ENCODE data around the gene IL24. TPM values are rescaled to one million over a fixed set of nuclear protein-coding genes. Genes with fewer than 3 reads are reported as not detected.

Gene IL24
- total RNA-seq, 1 experiment from 2014 or later: not detected

DNA sequence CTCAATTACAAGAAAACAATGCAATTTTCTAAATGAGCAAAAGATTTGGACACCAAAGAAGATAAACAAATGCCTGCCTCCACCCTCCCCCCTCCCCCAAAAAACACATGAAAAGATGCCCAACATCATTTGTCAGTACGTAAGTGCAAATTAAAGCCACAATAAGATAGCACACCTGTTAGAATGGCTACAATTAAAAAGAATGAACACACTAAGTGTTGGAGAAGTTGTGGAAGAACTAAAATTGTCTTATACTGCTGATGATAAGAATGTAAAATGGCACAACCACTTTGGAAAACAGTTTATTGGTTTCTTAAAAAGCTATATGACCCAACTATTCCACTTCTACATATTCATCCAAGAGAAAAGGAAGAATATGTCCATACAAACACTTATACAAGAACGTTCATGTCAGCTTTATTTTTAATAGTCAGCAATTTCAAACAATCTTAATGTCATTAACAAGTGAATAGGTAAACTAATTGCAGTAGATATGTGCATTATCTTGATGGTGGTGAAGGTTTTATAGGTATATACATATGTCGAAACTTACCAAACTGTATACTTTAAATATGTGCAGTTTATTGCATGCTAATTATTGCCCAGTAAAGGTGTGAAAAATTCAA is 21.4 kb upstream of the IL24 start:
- H4K20me1 ChIP-seq (ENCODE audit: insufficient read depth): no peaks in the 10 kb centered on the region
- H3K4me3 ChIP-seq: no peak overlapping the region
- intact Hi-C loops (cut with micrococcal nuclease; ENCODE audit: unreplicated experiment): no loop called here
- no peaks in the 10 kb centered on the region for H3K4me1 ChIP-seq (replicated peaks; ENCODE audit: insufficient read depth)
- H3F3A ChIP-seq (ENCODE audit: insufficient read depth, low read depth): no peaks in the 10 kb centered on the region
- H3K36me3 ChIP-seq (ENCODE audit: low read depth): no peaks in the 10 kb centered on the region
- no peak for DNase-seq
- no TSS peak for BruUV-seq (replicated peaks)
- no peak for TF ChIP-seq EZH2 (IDR thresholded peaks at IDR 0.05; ENCODE audit: low read depth)
- TF ChIP-seq, protein P1, sequence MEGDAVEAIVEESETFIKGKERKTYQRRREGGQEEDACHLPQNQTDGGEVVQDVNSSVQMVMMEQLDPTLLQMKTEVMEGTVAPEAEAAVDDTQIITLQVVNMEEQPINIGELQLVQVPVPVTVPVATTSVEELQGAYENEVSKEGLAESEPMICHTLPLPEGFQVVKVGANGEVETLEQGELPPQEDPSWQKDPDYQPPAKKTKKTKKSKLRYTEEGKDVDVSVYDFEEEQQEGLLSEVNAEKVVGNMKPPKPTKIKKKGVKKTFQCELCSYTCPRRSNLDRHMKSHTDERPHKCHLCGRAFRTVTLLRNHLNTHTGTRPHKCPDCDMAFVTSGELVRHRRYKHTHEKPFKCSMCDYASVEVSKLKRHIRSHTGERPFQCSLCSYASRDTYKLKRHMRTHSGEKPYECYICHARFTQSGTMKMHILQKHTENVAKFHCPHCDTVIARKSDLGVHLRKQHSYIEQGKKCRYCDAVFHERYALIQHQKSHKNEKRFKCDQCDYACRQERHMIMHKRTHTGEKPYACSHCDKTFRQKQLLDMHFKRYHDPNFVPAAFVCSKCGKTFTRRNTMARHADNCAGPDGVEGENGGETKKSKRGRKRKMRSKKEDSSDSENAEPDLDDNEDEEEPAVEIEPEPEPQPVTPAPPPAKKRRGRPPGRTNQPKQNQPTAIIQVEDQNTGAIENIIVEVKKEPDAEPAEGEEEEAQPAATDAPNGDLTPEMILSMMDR (conservative IDR thresholded peaks at IDR 0.05): no peak
- no peaks in the 10 kb centered on the region for H3K9me2 ChIP-seq (ENCODE audit: insufficient read depth)
- H3K79me2 ChIP-seq (ENCODE audit: low read depth): no peaks in the 10 kb centered on the region
- no peaks in the 10 kb centered on the region for H3K27me3 ChIP-seq (ENCODE audit: insufficient read depth, low read depth)
- H3K9me3 ChIP-seq (ENCODE audit: insufficient read depth, low read depth): peaks cover 31% of the 10 kb centered on the region; the same call in 1 of the 2 replicates
- POLR2A ChIA-PET (ENCODE audit: unreplicated experiment): no interaction called here
- no peak overlapping the region for H3K27ac ChIP-seq
- CTCF ChIA-PET: interaction anchor here (0.6 kb wide), 1 partner anchor 53 kb away, joined by 4 read pairs; no protein-coding TSS in a partner anchor
- no peak overlapping the region for H2AFZ ChIP-seq
- no peak overlapping the region for H3K4me2 ChIP-seq

DNA sequence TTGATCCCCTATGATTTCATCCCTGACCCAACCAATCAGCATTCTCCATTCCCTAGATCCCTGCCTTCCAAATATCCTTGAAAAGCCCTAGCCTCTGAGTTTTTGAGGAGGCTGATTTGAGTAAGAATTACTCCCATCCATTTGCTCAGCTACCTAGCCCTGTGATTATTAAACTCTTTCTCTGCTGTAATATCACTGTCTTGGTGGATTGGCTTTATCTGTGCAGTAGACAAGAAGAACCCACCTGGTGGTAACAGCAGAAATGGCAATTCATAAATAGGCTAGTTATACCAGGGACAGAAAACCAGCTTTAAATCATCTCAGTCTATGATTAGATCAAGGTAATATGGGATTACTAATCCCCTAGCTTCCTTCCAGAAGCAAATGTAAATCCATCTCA is 18.8 kb upstream of the IL24 start:
- Histone ChIP-seq H3K4me1 (replicated peaks; ENCODE audit: insufficient read depth) (no peaks in the 10 kb centered on the region), H3K4me3 (no peak overlapping the region), H3K27ac (no peak overlapping the region), H2AFZ (no peak overlapping the region), H3F3A (ENCODE audit: insufficient read depth, low read depth) (no peaks in the 10 kb centered on the region), H3K36me3 (ENCODE audit: low read depth) (no peaks in the 10 kb centered on the region), H4K20me1 (ENCODE audit: insufficient read depth) (no peaks in the 10 kb centered on the region), H3K9me3 (ENCODE audit: insufficient read depth, low read depth) (peaks cover 28% of the 10 kb centered on the region; the same call in 1 of the 2 replicates), H3K79me2 (ENCODE audit: low read depth) (no peaks in the 10 kb centered on the region), H3K27me3 (ENCODE audit: insufficient read depth, low read depth) (no peaks in the 10 kb centered on the region), H3K4me2 (no peak overlapping the region), H3K9me2 (ENCODE audit: insufficient read depth) (no peaks in the 10 kb centered on the region)
- intact Hi-C loops (cut with micrococcal nuclease; ENCODE audit: unreplicated experiment): no loop called here
- ChIA-PET POLR2A (ENCODE audit: unreplicated experiment) (no interaction called here), CTCF (no interaction called here)
- no TSS peak for BruUV-seq (replicated peaks)
- no peak for DNase-seq
- no peak for TF ChIP-seq EZH2 (IDR thresholded peaks at IDR 0.05; ENCODE audit: low read depth)
- TF ChIP-seq, protein P1 (conservative IDR thresholded peaks at IDR 0.05): no peak

DNA sequence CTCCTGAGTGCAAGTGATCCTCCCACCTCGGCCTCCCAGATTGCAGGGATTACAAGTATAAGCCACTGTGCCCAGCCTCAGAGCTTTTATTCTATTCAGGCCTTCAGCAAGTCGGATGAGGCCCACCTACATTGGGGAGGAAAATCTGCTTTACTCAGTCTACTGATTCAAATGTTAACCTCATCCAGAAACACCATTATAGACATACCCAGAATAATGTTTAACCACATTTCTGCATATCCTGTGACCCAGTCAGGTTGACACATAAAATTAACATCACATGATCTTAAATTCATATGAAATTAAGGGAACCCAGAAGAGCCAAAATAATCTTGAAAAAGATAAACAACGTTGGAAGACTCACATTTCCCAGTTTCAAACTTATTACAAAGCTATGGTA is 16.9 kb upstream of the IL24 start:
- Histone ChIP-seq H3K4me2 (no peak overlapping the region), H3K9me3 (ENCODE audit: insufficient read depth, low read depth) (peaks cover 27% of the 10 kb centered on the region; the same call in 1 of the 2 replicates), H3K4me1 (replicated peaks; ENCODE audit: insufficient read depth) (no peaks in the 10 kb centered on the region), H3K27ac (no peak overlapping the region), H3K36me3 (ENCODE audit: low read depth) (no peaks in the 10 kb centered on the region), H2AFZ (no peak overlapping the region), H3F3A (ENCODE audit: insufficient read depth, low read depth) (no peaks in the 10 kb centered on the region), H3K79me2 (ENCODE audit: low read depth) (no peaks in the 10 kb centered on the region), H3K4me3 (no peak overlapping the region), H3K9me2 (ENCODE audit: insufficient read depth) (no peaks in the 10 kb centered on the region), H4K20me1 (ENCODE audit: insufficient read depth) (no peaks in the 10 kb centered on the region), H3K27me3 (ENCODE audit: insufficient read depth, low read depth) (no peaks in the 10 kb centered on the region)
- BruUV-seq (replicated peaks): no TSS peak
- CTCF ChIA-PET: no interaction called here
- DNase-seq: no peak
- no peak for TF ChIP-seq EZH2 (IDR thresholded peaks at IDR 0.05; ENCODE audit: low read depth)
- TF ChIP-seq, protein P1 (conservative IDR thresholded peaks at IDR 0.05): no peak
- POLR2A ChIA-PET (ENCODE audit: unreplicated experiment): no interaction called here
- intact Hi-C loops (cut with micrococcal nuclease; ENCODE audit: unreplicated experiment): no loop called here

Data from PC-9 (cell line).